GM12873 (cell line): ENCODE measurements around the gene FAM180A.

Source experiments
- CTCF ChIP-seq: IDR thresholded peaks from 2 replicates; pipeline ENCODE4 v1.5.1; 2012; ENCODE audit warnings: low read depth, mild to moderate bottlenecking, moderate library complexity, low read length, control low read depth; ENCODE audit not compliant: insufficient read depth; ENCODE audit errors: missing control alignments

The FAM180A gene

GRCh38 chr7:135782377-135782776, 33.8 kb upstream of the FAM180A start:
- TF ChIP-seq CTCF, result no peak

DNA sequence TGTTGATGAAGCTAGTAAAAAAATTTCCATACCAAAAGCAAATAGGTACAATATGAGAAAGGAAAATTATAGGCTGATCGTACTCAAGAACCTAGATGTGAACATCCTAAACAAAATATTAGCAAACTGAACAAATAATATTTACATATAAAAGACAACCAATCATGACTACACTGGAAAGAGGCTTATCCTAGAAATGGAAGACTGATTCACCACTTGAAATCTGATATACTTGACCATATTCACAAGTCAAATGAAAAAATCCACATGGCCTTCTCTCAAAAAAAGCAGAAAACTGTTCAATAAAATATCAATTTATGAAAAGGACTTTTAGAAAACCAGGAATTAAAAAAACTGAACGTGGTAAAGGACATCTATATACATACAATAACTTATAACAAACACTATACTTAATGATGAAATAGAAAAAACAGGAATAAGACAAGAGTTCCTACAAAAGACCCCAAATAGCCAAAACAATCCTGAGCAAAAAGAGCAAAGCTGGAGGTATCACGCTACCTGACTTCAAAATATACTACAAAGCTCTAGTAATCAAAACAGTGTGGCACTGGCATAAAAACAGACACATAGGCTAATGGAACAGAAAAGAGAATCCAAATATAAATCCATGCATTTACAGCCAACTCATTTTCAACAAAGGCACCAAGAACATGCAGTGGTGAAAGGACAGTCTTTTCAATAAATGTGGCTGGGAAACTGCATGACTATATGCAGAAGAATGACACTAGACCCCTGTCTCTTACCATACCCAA, 29.2 kb upstream of the FAM180A start:
- TF ChIP-seq CTCF, result no peak

GRCh38 chr7:135775230-135775629, 26.6 kb upstream of the FAM180A start:
- TF ChIP-seq CTCF, result no peak

GRCh38 chr7:135774284-135774683, 25.7 kb upstream of the FAM180A start:
- TF ChIP-seq CTCF, result no peak

DNA sequence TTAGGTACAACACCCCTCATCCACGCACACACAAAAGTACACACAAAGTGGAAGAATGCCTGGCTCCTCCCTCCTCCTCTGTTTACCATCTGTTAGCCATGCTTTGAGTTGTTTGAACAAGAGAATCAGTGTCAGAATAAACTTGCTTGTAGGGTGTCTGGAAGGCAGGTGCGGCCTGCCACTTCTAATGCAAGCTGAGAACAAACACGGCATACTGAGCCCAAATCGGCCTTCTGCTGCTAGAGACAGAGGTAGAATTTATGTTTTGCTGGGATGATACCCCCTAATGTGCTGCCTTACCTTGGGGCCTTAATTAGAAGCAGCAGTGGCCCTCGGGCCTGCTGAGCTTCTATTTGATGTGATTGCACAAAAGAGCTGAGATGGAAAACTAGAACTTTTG, 24.9 kb upstream of the FAM180A start:
- TF ChIP-seq CTCF, result no peak

- TF ChIP-seq CTCF, result no peak
These were observed 24.1 kb upstream of the FAM180A start for GRCh38 chr7:135772639-135773222.

- no peak for TF ChIP-seq CTCF
These were observed 23.5 kb upstream of the FAM180A start for GRCh38 chr7:135771961-135772638.
